ENCODE data around the gene FSTL4.

Gene FSTL4

GRCh38 chr5:133336121-133336968, 276.0 kb downstream of the FSTL4 start:
- DNase-seq, result no peak

GRCh38 chr5:133334796-133335639, 277.3 kb downstream of the FSTL4 start:
- DNase-seq, result no peak

- no peak for DNase-seq
Measured at GRCh38 chr5:133333326-133334150, 278.8 kb downstream of the FSTL4 start.

- DNase-seq, result no peak
Measured at GRCh38 chr5:133332439-133333024, 279.8 kb downstream of the FSTL4 start.

- no peak for DNase-seq
Measured at GRCh38 chr5:133331941-133332340, 280.4 kb downstream of the FSTL4 start.

GRCh38 chr5:133330956-133331355, 281.4 kb downstream of the FSTL4 start:
- DNase-seq, result no peak

- DNase-seq, result no peak
Measured at GRCh38 chr5:133328800-133329199, 283.5 kb downstream of the FSTL4 start.

- DNase-seq, result no peak
Measured at GRCh38 chr5:133327946-133328401, 284.4 kb downstream of the FSTL4 start.

GRCh38 chr5:133326361-133326760, 286.0 kb downstream of the FSTL4 start:
- DNase-seq, result no peak

GRCh38 chr5:133325864-133326263, 286.5 kb downstream of the FSTL4 start:
- no peak for DNase-seq

- no peak for DNase-seq
Measured at GRCh38 chr5:133324926-133325325, 287.4 kb downstream of the FSTL4 start.

- DNase-seq, result no peak
Measured at GRCh38 chr5:133323494-133324457, 288.6 kb downstream of the FSTL4 start.

- DNase-seq, result no peak
Measured at GRCh38 chr5:133322743-133323142, 289.6 kb downstream of the FSTL4 start.

GRCh38 chr5:133321833-133322420, 290.4 kb downstream of the FSTL4 start:
- DNase-seq, result no peak

- no peak for DNase-seq
Measured at GRCh38 chr5:133321286-133321832, 291.0 kb downstream of the FSTL4 start.

GRCh38 chr5:133319905-133320520, 292.3 kb downstream of the FSTL4 start:
- DNase-seq, result no peak

GRCh38 chr5:133319244-133319643, 293.1 kb downstream of the FSTL4 start:
- DNase-seq, result no peak

GRCh38 chr5:133317558-133317957, 294.8 kb downstream of the FSTL4 start:
- DNase-seq, result no peak

- DNase-seq, result no peak
Measured at GRCh38 chr5:133316346-133317343, 295.7 kb downstream of the FSTL4 start.

Data from activated gamma-delta T cell (primary cell).